ENCODE measurements around the gene TYW3.
"Not testable (repeated sequence)": the region's sequence is repeated elsewhere in the genome, so short reads cannot be mapped to it uniquely, and the experiment has no call there.

The TYW3 gene

GRCh38 chr1:74731399-74732052, 1.4 kb upstream of the TYW3 start:
- DNase-seq (ENCODE audit: low read depth): no peak

- not testable (repeated sequence) for DNase-seq (ENCODE audit: low read depth)
These were observed 643 bp upstream of the TYW3 start for GRCh38 chr1:74732071-74732946.

GRCh38 chr1:74733604-74734484, 892 bp downstream of the TYW3 start:
- DNase-seq (ENCODE audit: low read depth): peak; percentile 68

GRCh38 chr1:74737333-74737732, 4.4 kb downstream of the TYW3 start:
- no peak for DNase-seq (ENCODE audit: low read depth)

GRCh38 chr1:74740307-74740980, 7.5 kb downstream of the TYW3 start:
- DNase-seq (ENCODE audit: low read depth): not testable (repeated sequence)

GRCh38 chr1:74745247-74745646, 12.3 kb downstream of the TYW3 start:
- not testable (repeated sequence) for DNase-seq (ENCODE audit: low read depth)

- DNase-seq (ENCODE audit: low read depth): no peak
These were observed 16.0 kb downstream of the TYW3 start for GRCh38 chr1:74748960-74749359.

- no peak for DNase-seq (ENCODE audit: low read depth)
These were observed 20.2 kb downstream of the TYW3 start for GRCh38 chr1:74753104-74753503.

GRCh38 chr1:74755475-74755874, 22.5 kb downstream of the TYW3 start:
- no peak for DNase-seq (ENCODE audit: low read depth)

- not testable (repeated sequence) for DNase-seq (ENCODE audit: low read depth)
These were observed 23.7 kb downstream of the TYW3 start for GRCh38 chr1:74756650-74757049.

GRCh38 chr1:74763807-74764206, 30.9 kb downstream of the TYW3 start:
- DNase-seq (ENCODE audit: low read depth): no peak

- no peak for DNase-seq (ENCODE audit: low read depth)
These were observed 33.6 kb downstream of the TYW3 start for GRCh38 chr1:74766579-74766978.

- no peak for DNase-seq (ENCODE audit: low read depth)
These were observed 34.5 kb downstream of the TYW3 start for GRCh38 chr1:74767490-74767889.

GRCh38 chr1:74771913-74772515, 39.1 kb downstream of the TYW3 start:
- peak; percentile 17 for DNase-seq (ENCODE audit: low read depth)

GRCh38 chr1:74772945-74773344, 40.0 kb downstream of the TYW3 start:
- DNase-seq (ENCODE audit: low read depth): no peak

- no peak for DNase-seq (ENCODE audit: low read depth)
These were observed 40.6 kb downstream of the TYW3 start for GRCh38 chr1:74773582-74773981.

- DNase-seq (ENCODE audit: low read depth): no peak
These were observed 42.8 kb downstream of the TYW3 start for GRCh38 chr1:74775735-74776134.

- DNase-seq (ENCODE audit: low read depth): no peak
These were observed 44.6 kb downstream of the TYW3 start for GRCh38 chr1:74777525-74777924.

- no peak for DNase-seq (ENCODE audit: low read depth)
These were observed 46.8 kb downstream of the TYW3 start for GRCh38 chr1:74779750-74780149.

GRCh38 chr1:74780594-74780993, 47.6 kb downstream of the TYW3 start:
- DNase-seq (ENCODE audit: low read depth): no peak

GRCh38 chr1:74785944-74786343, 53.0 kb downstream of the TYW3 start:
- DNase-seq (ENCODE audit: low read depth): no peak

All from stromal cell of bone marrow (primary cell).